Left kidney (tissue), 2 donors: ENCODE results near the gene TMEFF1. TPM values are rescaled to one million over a fixed set of nuclear protein-coding genes. Genes with fewer than 3 reads are reported as not detected.
"Not testable (repeated sequence)": the region's sequence is repeated elsewhere in the genome, so short reads cannot be mapped to it uniquely, and the experiment has no call there.

Experiments
- DNase-seq: peaks from one replicate; pipeline ENCODE4 v3.0.0-alpha.2; 2013
- polyA plus RNA-seq: library from polyadenylated mRNA; unstranded; fragments of 120-200 nt; gene quantifications from one replicate; pipeline ENCODE4 v1.2.1, GENCODE V29; 2013; ENCODE audit not compliant: insufficient read length

Gene TMEFF1
- polyA plus RNA-seq, 1 donor = 5.5 TPM

GRCh38 chr9:100488177-100488576 lies 15.2 kb downstream of the TMEFF1 start:
- no peak for DNase-seq

GRCh38 chr9:100489836-100490235 lies 16.9 kb downstream of the TMEFF1 start:
- DNase-seq = no peak

- no peak for DNase-seq
Measured at GRCh38 chr9:100492952-100493351, 20.0 kb downstream of the TMEFF1 start.

GRCh38 chr9:100498592-100498991 lies 25.6 kb downstream of the TMEFF1 start:
- no peak for DNase-seq

GRCh38 chr9:100499460-100499859 lies 26.5 kb downstream of the TMEFF1 start:
- no peak for DNase-seq

- no peak for DNase-seq
Measured at GRCh38 chr9:100499866-100500265, 26.9 kb downstream of the TMEFF1 start.

GRCh38 chr9:100505564-100506159 lies 32.7 kb downstream of the TMEFF1 start:
- DNase-seq = peak; percentile 4

GRCh38 chr9:100507350-100507749 lies 34.4 kb downstream of the TMEFF1 start:
- not testable (repeated sequence) for DNase-seq

GRCh38 chr9:100511205-100511604 lies 38.3 kb downstream of the TMEFF1 start:
- DNase-seq = no peak

GRCh38 chr9:100515578-100516494 lies 42.9 kb downstream of the TMEFF1 start:
- DNase-seq = no peak

GRCh38 chr9:100521282-100521681 lies 48.3 kb downstream of the TMEFF1 start:
- DNase-seq = no peak

- no peak for DNase-seq
Measured at GRCh38 chr9:100525563-100525962, 52.6 kb downstream of the TMEFF1 start.

GRCh38 chr9:100527180-100527794 lies 54.3 kb downstream of the TMEFF1 start:
- not testable (repeated sequence) for DNase-seq

- no peak for DNase-seq
Measured at GRCh38 chr9:100534401-100534800, 61.5 kb downstream of the TMEFF1 start.

GRCh38 chr9:100540327-100540726 lies 67.4 kb downstream of the TMEFF1 start:
- no peak for DNase-seq

- DNase-seq = no peak
Measured at GRCh38 chr9:100549048-100549447, 76.1 kb downstream of the TMEFF1 start.

- no peak for DNase-seq
Measured at GRCh38 chr9:100554935-100555401, 82.0 kb downstream of the TMEFF1 start.

GRCh38 chr9:100555471-100555870 lies 82.5 kb downstream of the TMEFF1 start:
- no peak for DNase-seq

GRCh38 chr9:100557053-100557452 lies 84.1 kb downstream of the TMEFF1 start:
- no peak for DNase-seq

- DNase-seq = no peak
Measured at GRCh38 chr9:100561256-100561655, 88.3 kb downstream of the TMEFF1 start.

- no peak for DNase-seq
Measured at GRCh38 chr9:100567856-100568255, 94.9 kb downstream of the TMEFF1 start.

- no peak for DNase-seq
Measured at GRCh38 chr9:100573655-100574260, 100.8 kb downstream of the TMEFF1 start.

- no peak for DNase-seq
Measured at GRCh38 chr9:100575006-100575405, 102.1 kb downstream of the TMEFF1 start.
